Activated CD8-positive, alpha-beta memory T cell treated with anti-CD3 and anti-CD28 coated beads for 48 hours (primary cell): ENCODE data around the gene SLC45A2.
"Not testable (repeated sequence)": the region's sequence is repeated elsewhere in the genome, so short reads cannot be mapped to it uniquely, and the experiment has no call there.

Experiments used
- DNase-seq, 3 experiments: peaks; one replicate each; pipeline ENCODE4 v3.0.0-alpha.2; 2020; ENCODE audit warnings: low read depth in 2 of 3, low spot score in 2 of 3

SLC45A2 gene

GRCh38 chr5:33984671-33985124 lies at the start of gene SLC45A2:
Gene SLC45A2, minus strand, starts transcription at chr5:33984693. Its CDS starts 110 bp downstream, at chr5:33984583.
- DNase-seq, result no peak

GRCh38 chr5:34031966-34032365 lies 47.5 kb upstream of the SLC45A2 start:
- no peak for DNase-seq

GRCh38 chr5:34031117-34031516 lies 46.6 kb upstream of the SLC45A2 start:
- DNase-seq, result no peak

- not testable (repeated sequence) for DNase-seq
Measured at GRCh38 chr5:34030585-34030984, 46.1 kb upstream of the SLC45A2 start.

GRCh38 chr5:34030048-34030447 lies 45.6 kb upstream of the SLC45A2 start:
- DNase-seq, result no peak

- no peak for DNase-seq
Measured at GRCh38 chr5:34028349-34028748, 43.9 kb upstream of the SLC45A2 start.

GRCh38 chr5:34026089-34026761 lies 41.7 kb upstream of the SLC45A2 start:
- no peak for DNase-seq

- no peak for DNase-seq
Measured at GRCh38 chr5:34022121-34022705, 37.7 kb upstream of the SLC45A2 start.

- DNase-seq, result no peak
Measured at GRCh38 chr5:34021334-34021733, 36.8 kb upstream of the SLC45A2 start.

GRCh38 chr5:34020726-34021125 lies 36.2 kb upstream of the SLC45A2 start:
- no peak for DNase-seq

- DNase-seq, result no peak
Measured at GRCh38 chr5:34017254-34017653, 32.8 kb upstream of the SLC45A2 start.

GRCh38 chr5:34016750-34017149 lies 32.3 kb upstream of the SLC45A2 start:
- no peak for DNase-seq

- no peak for DNase-seq
Measured at GRCh38 chr5:34016222-34016621, 31.7 kb upstream of the SLC45A2 start.

GRCh38 chr5:34015120-34015822 lies 30.8 kb upstream of the SLC45A2 start:
- DNase-seq, result no peak

- DNase-seq, result no peak
Measured at GRCh38 chr5:34014626-34015025, 30.1 kb upstream of the SLC45A2 start.

GRCh38 chr5:34013547-34013946 lies 29.1 kb upstream of the SLC45A2 start:
- no peak for DNase-seq

- no peak for DNase-seq
Measured at GRCh38 chr5:34012791-34013190, 28.3 kb upstream of the SLC45A2 start.

- DNase-seq, result no peak
Measured at GRCh38 chr5:34011536-34011935, 27.0 kb upstream of the SLC45A2 start.

- not testable (repeated sequence) for DNase-seq
Measured at GRCh38 chr5:34010146-34010545, 25.7 kb upstream of the SLC45A2 start.

GRCh38 chr5:34009610-34010009 lies 25.1 kb upstream of the SLC45A2 start:
- no peak for DNase-seq

GRCh38 chr5:34008802-34009201 lies 24.3 kb upstream of the SLC45A2 start:
- DNase-seq, result no peak
